IMR-90 (cell line): ENCODE measurements around the gene IL17REL. TPM values are rescaled to one million over a fixed set of nuclear protein-coding genes. Genes with fewer than 3 reads are reported as not detected.
A peak's percentile ranks its signal among the peaks of the same experiment; 100 is the strongest.

Experiments
- ATAC-seq: fragments of 200-7000 bp; cut with Tn5 transposase; 2 replicates; pipeline ENCODE4 v1.9.1; 2020; ENCODE audit warnings: low read depth, mild to moderate bottlenecking, moderate library complexity
- BruUV-seq: library from RNA; stranded (reverse); fragments of 400-500 nt; replicated peaks from 2 replicates; lab custom pipeline; 2021; lab: Mats Ljungman, UMichigan
- CTCF ChIA-PET: fragments of 300-600 bp; formaldehyde crosslinking; extraction: SDS; loops from one replicate; lab custom pipeline; 2021; ENCODE audit warnings: antibody characterized with exemption; lab: Yijun Ruan, JAX
- POLR2A ChIA-PET: fragments of 300-600 bp; sonication (Branson Sonifier 250); formaldehyde crosslinking; loops from one replicate; lab custom pipeline; 2022; ENCODE audit warnings: antibody characterized with exemption; ENCODE audit not compliant: unreplicated experiment; lab: Charles Lee
- DNase-seq: peaks from one replicate; pipeline ENCODE4 v3.0.0; 2013
- H2AFZ ChIP-seq: replicated peaks from 2 replicates; pipeline ENCODE3; 2013; ENCODE audit warnings: low read length, mild to moderate bottlenecking; ENCODE audit not compliant: poor library complexity
- H2AK5ac ChIP-seq: 2 replicates; pipeline ENCODE4 v1.6.1; 2013; ENCODE audit warnings: low read depth, low read length, inconsistent platforms
- H2AK9ac ChIP-seq: replicated peaks from 2 replicates; pipeline ENCODE3; 2013; ENCODE audit warnings: mild to moderate bottlenecking, low read depth, low read length, moderate library complexity; ENCODE audit not compliant: poor library complexity
- H2BK120ac ChIP-seq: 2 replicates; pipeline ENCODE4 v1.6.1; 2013; ENCODE audit warnings: low read depth, low read length, inconsistent platforms
- H2BK15ac ChIP-seq: 3 replicates; pipeline ENCODE4 v1.6.1; 2013; ENCODE audit warnings: low read depth, low read length, inconsistent platforms
- H2BK20ac ChIP-seq: 2 replicates; pipeline ENCODE4 v1.6.1; 2013; ENCODE audit warnings: low read depth, mild to moderate bottlenecking, inconsistent platforms, low read length, moderate library complexity
- H2BK5ac ChIP-seq: 2 replicates; pipeline ENCODE4 v1.6.1; 2013; ENCODE audit warnings: mild to moderate bottlenecking, low read depth, low read length, inconsistent platforms; ENCODE audit not compliant: poor library complexity, severe bottlenecking
- H3K14ac ChIP-seq: replicated peaks from 2 replicates; pipeline ENCODE4 v1.6.1; 2013; ENCODE audit warnings: low read depth, low read length, inconsistent platforms
- H3K18ac ChIP-seq: 2 replicates; pipeline ENCODE4 v1.6.1; 2013; ENCODE audit warnings: low read depth, low read length, control low read depth
- H3K23ac ChIP-seq: 2 replicates; pipeline ENCODE4 v1.6.1; 2013; ENCODE audit warnings: low read depth, low read length, inconsistent platforms
- H3K27ac ChIP-seq: 2 replicates; pipeline ENCODE4 v1.5.1; 2013; ENCODE audit warnings: mild to moderate bottlenecking, control low read depth, low read length; ENCODE audit not compliant: insufficient read depth
- H3K27me3 ChIP-seq: 2 replicates; pipeline ENCODE4 v1.6.1; 2013; ENCODE audit warnings: low read length; ENCODE audit not compliant: control insufficient read depth, insufficient read depth
- H3K36me3 ChIP-seq: 2 replicates; pipeline ENCODE4 v1.6.1; 2013; ENCODE audit warnings: low read length, mixed read lengths; ENCODE audit not compliant: control insufficient read depth, insufficient read depth
- H3K4ac ChIP-seq: 2 replicates; pipeline ENCODE4 v1.6.1; 2013; ENCODE audit warnings: low read depth, low read length, inconsistent platforms
- H3K4me1 ChIP-seq: 2 replicates; pipeline ENCODE4 v1.6.1; 2013; ENCODE audit warnings: low read length, mixed read lengths; ENCODE audit not compliant: control insufficient read depth, insufficient read depth
- H3K4me2 ChIP-seq: 2 replicates; pipeline ENCODE4 v1.6.1; 2013; ENCODE audit warnings: low read depth, mild to moderate bottlenecking, control low read depth, low read length, moderate library complexity
- H3K4me3 ChIP-seq: 2 replicates; pipeline ENCODE4 v1.5.1; 2013; ENCODE audit warnings: low read depth, mild to moderate bottlenecking, control low read depth, low read length, moderate library complexity; ENCODE audit not compliant: insufficient read depth
- H3K56ac ChIP-seq: 2 replicates; pipeline ENCODE4 v1.6.1; 2013; ENCODE audit warnings: low read length, inconsistent platforms; ENCODE audit not compliant: insufficient read depth; ENCODE audit errors: extremely low read depth
- H3K79me1 ChIP-seq, 2 experiments: 2 replicates each; pipeline ENCODE4 v1.6.1; 2013; ENCODE audit warnings: low read length in 2 of 2, inconsistent platforms in 1 of 2, low read depth in 1 of 2
- H3K9ac ChIP-seq: 2 replicates; pipeline ENCODE4 v1.6.1; 2013; ENCODE audit warnings: low read depth, low read length, control low read depth
- H3K9me1 ChIP-seq: 2 replicates; pipeline ENCODE4 v1.6.1; 2013; ENCODE audit warnings: low read length, inconsistent platforms; ENCODE audit not compliant: insufficient read depth
- H3K9me3 ChIP-seq: 2 replicates; pipeline ENCODE4 v1.6.1; 2013; ENCODE audit warnings: low read length; ENCODE audit not compliant: control insufficient read depth, insufficient read depth
- H4K20me1 ChIP-seq: 2 replicates; pipeline ENCODE4 v1.6.1; 2013; ENCODE audit warnings: low read length, inconsistent platforms; ENCODE audit not compliant: insufficient read depth
- H4K5ac ChIP-seq: 2 replicates; pipeline ENCODE4 v1.6.1; 2013; ENCODE audit warnings: mild to moderate bottlenecking, low read depth, low read length, control low read depth
- H4K8ac ChIP-seq, 2 experiments: 2 replicates each; pipeline ENCODE4 v1.6.1; 2013; ENCODE audit warnings: low read depth in 2 of 2, low read length in 2 of 2, control low read depth in 1 of 2, inconsistent platforms in 1 of 2
- H4K91ac ChIP-seq: 2 replicates; pipeline ENCODE4 v1.6.1; 2013; ENCODE audit warnings: low read depth, low read length, inconsistent platforms; ENCODE audit not compliant: insufficient read depth
- FOS ChIP-seq: fragments of 150-350 bp; IDR thresholded peaks from 2 replicates; pipeline ENCODE4 v1.6.1; 2016; ENCODE audit warnings: low read depth, low read length
- NFE2L2 ChIP-seq: fragments of 150-350 bp; IDR thresholded peaks from 2 replicates; pipeline ENCODE4 v1.6.1; 2016; ENCODE audit warnings: low read depth, mild to moderate bottlenecking, low read length
- RAD21 ChIP-seq: IDR thresholded peaks from 2 replicates; pipeline ENCODE4 v1.6.1; 2012; ENCODE audit warnings: low read length, improper control_type of control experiment
- RFX5 ChIP-seq: IDR thresholded peaks from 2 replicates; pipeline ENCODE4 v1.8.0; 2012; ENCODE audit warnings: low read depth, mild to moderate bottlenecking, low read length, moderate library complexity
- WGBS, 2 experiments: methylation state at CpG; one replicate each; pipeline versions ENCODE4 v1.1.5 to v1.1.7; 2013; ENCODE audit warnings: missing lambda C conversion rate in 2 of 2; ENCODE audit not compliant: insufficient read length in 1 of 2; ENCODE audit errors: extremely low coverage in 2 of 2; 5-methylcytosine and 5-hydroxymethylcytosine counted together
- dilution Hi-C: fragments of 300-500 bp; cut with HindIII; formaldehyde crosslinking; loops from one replicate; pipeline ENCODE4 v1.14.3; 2018; ENCODE audit warnings: low sequenced_read_pairs; ENCODE audit not compliant: unreplicated experiment
- in situ Hi-C: fragments of 300-500 bp; cut with MboI; formaldehyde crosslinking; loops from 3 replicates; pipeline ENCODE4 v1.14.3; 2019; ENCODE audit warnings: low sequenced_read_pairs, inconsistent platforms, mixed read lengths
- intact Hi-C: fragments of 100-400 bp; cut with micrococcal nuclease; formaldehyde crosslinking; loops from 2 replicates; pipeline ENCODE4 v1.10.0; 2022
- polyA plus RNA-seq, 3 experiments: library from polyadenylated mRNA; depleted of rRNA; stranded (reverse); fragments of >200 nt; gene quantifications; 2 replicates each; pipeline ENCODE4 v1.2.3, GENCODE V29; 2012; ENCODE audit warnings: low replicate concordance in 1 of 3
- total RNA-seq: library from RNA; depleted of rRNA; stranded (reverse); fragments of >200 nt; gene quantifications from 2 replicates; pipeline ENCODE4 v1.2.3, GENCODE V29; 2012
- TF ChIP-seq, protein P1 (sequence below): fragments of 150-350 bp; IDR thresholded peaks from 2 replicates; pipeline ENCODE4 v1.6.1; 2016; ENCODE audit warnings: low read depth, mild to moderate bottlenecking, low read length, moderate library complexity, borderline replicate concordance

The IL17REL gene
- total and polyA plus RNA-seq, 2 of the 4 experiments (the other 2 are of a cell fraction) = not detected

DNA sequence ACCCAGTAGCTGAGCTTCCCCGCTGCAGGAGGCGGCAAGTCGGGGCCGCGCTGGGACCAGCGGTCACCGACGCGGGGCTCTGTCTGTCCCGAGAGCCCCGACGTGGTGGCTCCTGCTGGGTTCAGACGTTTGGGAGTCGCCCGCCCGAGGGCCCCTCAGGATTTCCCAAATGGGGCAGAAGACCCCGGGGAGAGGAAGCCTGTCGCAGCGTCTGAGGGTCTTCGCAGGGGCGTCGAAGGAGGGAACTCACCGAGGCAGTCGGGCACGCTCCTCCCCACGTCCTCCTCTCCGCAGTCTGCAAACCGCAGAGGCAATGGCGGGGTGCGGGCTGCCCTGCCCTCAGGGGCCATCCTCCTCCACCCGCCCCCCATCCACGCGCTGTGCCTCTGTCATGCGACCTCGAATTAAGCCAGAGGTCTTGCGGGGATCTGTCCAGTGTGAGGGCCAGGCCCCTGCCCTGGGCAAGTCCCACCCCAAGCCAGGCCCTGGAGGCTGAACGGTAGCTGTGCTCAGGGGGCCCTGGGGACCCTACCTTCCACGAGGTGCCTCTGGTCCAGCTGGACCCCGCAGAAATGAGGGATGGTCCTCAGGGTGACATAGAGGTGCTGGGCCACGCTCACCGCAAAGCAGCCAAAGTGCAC lies 12.5 kb downstream of the IL17REL start:
- peaks cover 18% of the 10 kb centered on the region for H3K27me3 ChIP-seq
- ChIA-PET CTCF (no interaction called here), POLR2A (no interaction called here)
- no peak overlapping the region for H4K91ac ChIP-seq
- H3K27ac ChIP-seq = no peak overlapping the region
- DNase-seq = no peak
- H3K9me3 ChIP-seq = no peaks in the 10 kb centered on the region
- no peak overlapping the region; the same call in 1 of the 2 replicates for H3K4me2 ChIP-seq
- no TSS peak for BruUV-seq
- TF ChIP-seq NFE2L2 (no peak), FOS (no peak), RFX5 (no peak), RAD21 (no peak)
- TF ChIP-seq, protein P1, sequence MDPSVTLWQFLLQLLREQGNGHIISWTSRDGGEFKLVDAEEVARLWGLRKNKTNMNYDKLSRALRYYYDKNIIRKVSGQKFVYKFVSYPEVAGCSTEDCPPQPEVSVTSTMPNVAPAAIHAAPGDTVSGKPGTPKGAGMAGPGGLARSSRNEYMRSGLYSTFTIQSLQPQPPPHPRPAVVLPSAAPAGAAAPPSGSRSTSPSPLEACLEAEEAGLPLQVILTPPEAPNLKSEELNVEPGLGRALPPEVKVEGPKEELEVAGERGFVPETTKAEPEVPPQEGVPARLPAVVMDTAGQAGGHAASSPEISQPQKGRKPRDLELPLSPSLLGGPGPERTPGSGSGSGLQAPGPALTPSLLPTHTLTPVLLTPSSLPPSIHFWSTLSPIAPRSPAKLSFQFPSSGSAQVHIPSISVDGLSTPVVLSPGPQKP = no peak
- intact Hi-C loops (no loop called here), dilution Hi-C loops (no loop called here), in situ Hi-C loops (no loop called here)
- H2AFZ ChIP-seq = peak overlapping the region; percentile 40
- no peak overlapping the region for H2BK15ac ChIP-seq
- no peak overlapping the region for H2AK5ac ChIP-seq
- WGBS, 2 experiments = 24% methylated on average over 17 of the region's 41 CpGs; no CpG with 5 or more reads in 1 of the 2 experiments
- no peak overlapping the region for H2BK5ac ChIP-seq
- H3K36me3 ChIP-seq = no peaks in the 10 kb centered on the region
- no peak overlapping the region for H3K9ac ChIP-seq
- H3K79me1 ChIP-seq = no peaks in the 10 kb centered on the region
- no peak overlapping the region for H3K18ac ChIP-seq
- H2BK120ac ChIP-seq = no peak overlapping the region
- H2AK9ac ChIP-seq = no peak overlapping the region
- H4K5ac ChIP-seq = no peak overlapping the region
- H3K23ac ChIP-seq = no peak overlapping the region
- H3K56ac ChIP-seq = no peak overlapping the region
- H3K4me1 ChIP-seq = peaks cover 2% of the 10 kb centered on the region; the same call in 1 of the 2 replicates
- no peak overlapping the region for H3K4ac ChIP-seq
- H3K9me1 ChIP-seq = peaks cover 4% of the 10 kb centered on the region; the same call in 1 of the 2 replicates
- H4K20me1 ChIP-seq = no peaks in the 10 kb centered on the region
- peak; percentile 62 for ATAC-seq
- H3K4me3 ChIP-seq = no peak overlapping the region
- H4K8ac ChIP-seq = no peak overlapping the region
- H2BK20ac ChIP-seq = no peak overlapping the region
- H3K14ac ChIP-seq = no peak overlapping the region
